GM19467 (cell line): ENCODE data around the gene CROCC.
"Not testable (repeated sequence)": the region's sequence is repeated elsewhere in the genome, so short reads cannot be mapped to it uniquely, and the experiment has no call there.

Experiments used
- ATAC-seq: cut with Tn5 transposase; IDR thresholded peaks from one replicate; pipeline ENCODE4 v1.9.1; 2021; ENCODE audit warnings: mild to moderate bottlenecking, moderate library complexity; ENCODE audit not compliant: unreplicated experiment

CROCC gene

DNA sequence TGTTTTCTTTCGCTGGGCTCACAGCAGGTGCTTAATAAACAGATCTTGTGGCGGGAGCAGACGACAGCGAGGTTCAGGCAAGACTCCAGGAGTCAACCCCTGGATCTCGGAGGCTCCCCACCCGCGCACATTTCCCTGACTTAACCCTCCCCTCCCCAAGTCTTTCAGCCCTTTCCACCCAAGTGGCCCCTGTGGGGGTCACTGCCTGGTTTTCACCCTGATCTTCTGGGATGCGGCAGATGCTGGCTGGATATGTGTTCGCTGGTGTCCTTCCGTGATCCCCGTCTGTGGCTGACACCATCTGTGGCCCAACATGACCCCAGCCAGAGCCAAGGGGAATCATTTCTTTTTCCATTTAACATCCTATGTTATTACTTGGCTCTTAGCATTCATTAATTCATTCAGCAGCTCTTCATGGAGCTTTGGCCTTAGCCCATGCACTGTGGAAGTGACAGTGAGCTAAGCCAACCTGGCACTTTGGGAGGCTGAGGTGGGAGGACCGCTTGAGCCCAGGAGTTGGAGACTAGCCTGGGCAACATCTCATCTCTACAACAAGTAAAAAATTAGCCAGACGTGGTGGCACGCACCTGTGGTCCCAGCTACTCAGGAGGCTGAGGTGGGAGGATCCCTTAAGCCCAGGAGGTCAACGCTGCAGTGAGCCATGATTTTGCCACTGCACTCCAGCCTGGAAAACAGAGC is 6.7 kb upstream of the CROCC start:
- ATAC-seq, result not testable (repeated sequence)

DNA sequence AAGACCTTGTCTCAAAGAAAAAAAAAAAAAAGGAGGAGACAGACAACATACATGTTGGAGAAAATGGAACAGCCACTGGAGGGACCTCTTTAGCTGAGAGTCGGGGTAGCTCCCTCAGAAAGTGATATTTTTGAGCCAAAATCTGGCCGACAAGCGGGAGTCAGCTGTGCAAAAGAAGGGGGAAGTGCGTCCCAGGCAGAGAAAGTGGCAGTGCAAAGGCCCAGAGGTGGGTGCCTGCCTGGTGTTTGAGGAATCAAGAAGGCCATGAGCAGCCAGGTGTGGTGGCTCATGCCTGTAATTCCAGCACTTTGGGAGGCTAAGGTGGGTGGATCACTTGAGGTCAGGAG is 6.1 kb upstream of the CROCC start:
- ATAC-seq, result no peak

DNA sequence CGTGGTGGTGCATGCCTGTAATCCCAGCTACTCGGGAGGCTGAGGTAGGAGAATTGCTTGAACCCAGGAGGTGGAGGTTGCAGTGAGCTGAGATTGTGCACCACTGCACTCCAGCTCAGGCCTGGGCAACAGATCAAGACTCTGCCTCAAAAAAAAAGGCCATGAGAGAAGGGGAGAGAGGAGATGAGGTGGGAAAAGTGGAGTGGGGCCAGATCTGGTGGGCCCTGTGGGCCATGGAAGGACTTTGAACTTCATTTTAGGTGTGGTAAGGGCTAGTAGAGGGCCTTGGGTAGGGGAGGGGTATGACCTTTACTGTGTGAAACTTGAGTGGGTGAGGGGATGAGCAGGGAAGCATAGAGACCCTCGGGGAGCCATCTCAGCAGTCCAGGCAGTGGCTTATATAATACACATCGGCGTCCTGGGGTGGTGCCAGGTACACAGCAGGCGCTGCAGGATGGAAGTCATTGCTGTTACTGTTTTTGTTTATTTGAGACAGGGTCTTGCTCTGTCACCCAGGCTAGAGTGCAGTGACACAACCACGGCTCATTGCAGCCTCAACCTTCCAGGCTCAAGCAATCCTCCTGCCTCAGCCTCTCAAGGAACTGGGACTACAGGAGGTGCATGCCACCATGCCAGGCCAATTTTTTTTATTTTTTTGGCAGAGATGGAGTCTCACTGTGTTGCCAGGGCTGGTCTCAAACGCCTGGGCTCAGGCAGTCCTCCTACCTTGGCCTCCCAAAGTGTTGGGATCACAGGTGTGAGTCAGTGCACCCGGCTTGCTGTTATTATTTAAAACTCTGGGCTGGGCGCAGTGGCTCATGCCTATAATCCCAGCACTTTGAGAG is 5.5 kb upstream of the CROCC start:
- not testable (repeated sequence) for ATAC-seq

DNA sequence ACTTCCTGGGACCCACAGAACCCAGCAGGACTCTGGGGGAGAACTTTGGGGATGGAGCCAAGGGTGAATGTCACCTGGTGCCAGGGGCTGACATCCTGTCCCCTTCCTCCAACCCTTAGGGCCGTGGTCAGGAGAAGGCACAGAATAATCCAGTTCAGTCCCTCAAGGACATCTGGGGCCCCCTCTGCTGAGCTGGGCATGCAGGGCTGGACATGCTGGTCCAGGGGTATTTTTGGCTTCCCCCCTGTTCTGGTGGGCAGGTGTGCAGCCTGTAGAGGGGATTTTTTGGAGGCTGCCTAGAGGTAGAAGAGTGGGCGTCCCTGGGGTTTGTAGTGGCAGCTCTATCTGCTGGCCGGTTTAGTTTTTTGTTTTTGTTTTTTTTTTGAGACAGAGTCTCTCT is 3.4 kb upstream of the CROCC start:
- no peak for ATAC-seq

DNA sequence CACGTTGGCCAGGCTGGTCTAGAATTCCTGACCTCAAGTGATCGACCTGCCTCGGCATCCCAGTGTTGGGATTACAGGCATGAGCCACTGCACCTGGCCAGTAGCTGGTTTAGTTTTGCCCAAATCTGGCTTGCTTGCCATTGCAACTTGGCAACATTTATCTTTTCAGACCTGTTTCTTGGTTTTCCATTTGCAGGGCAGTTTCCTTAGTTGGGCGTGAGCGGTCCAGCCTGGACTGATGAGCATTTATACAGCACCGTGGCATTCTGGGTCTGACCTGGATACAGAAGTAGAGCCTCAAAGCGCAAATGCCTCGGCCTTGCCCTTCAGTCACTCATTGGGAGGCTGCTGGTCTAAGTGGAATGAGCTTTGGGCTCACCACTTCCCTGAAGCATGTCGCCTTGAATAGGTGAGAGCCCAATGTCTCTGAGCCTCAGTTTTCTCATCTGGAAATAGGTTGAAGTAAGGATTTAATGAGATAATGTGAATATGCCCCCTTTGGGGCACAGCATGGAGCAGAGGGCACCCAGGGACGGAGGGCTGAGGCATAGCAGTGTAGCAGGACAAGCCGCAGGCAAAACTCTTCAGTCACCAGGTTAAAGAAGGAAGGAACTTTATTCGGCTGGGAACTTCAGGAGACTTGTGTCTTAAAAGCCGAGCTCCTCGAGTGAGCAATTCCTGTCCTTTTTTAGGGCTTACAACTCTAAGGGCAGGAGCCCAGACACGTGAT is 2.6 kb upstream of the CROCC start:
- ATAC-seq, result not testable (repeated sequence)

DNA sequence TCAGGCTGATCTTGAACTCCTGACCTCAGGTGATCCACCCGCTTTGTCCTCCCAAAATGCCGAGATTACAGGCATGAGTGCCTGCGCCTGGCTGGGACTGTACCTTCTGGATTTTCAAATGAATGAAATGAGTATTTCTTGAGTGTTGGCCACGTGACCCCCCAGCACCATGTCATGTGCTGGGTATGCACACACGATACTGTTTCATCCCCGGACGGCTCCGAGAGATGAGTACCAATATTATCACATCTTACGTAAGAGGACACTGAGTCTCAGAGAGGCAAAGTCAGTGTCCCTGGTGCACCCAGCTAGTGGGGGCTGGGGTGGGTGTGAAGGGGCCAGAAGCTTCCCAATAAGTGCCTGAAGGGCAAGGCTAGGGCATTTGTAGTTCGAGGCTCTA is 780 bp upstream of the CROCC start:
- no peak for ATAC-seq

DNA sequence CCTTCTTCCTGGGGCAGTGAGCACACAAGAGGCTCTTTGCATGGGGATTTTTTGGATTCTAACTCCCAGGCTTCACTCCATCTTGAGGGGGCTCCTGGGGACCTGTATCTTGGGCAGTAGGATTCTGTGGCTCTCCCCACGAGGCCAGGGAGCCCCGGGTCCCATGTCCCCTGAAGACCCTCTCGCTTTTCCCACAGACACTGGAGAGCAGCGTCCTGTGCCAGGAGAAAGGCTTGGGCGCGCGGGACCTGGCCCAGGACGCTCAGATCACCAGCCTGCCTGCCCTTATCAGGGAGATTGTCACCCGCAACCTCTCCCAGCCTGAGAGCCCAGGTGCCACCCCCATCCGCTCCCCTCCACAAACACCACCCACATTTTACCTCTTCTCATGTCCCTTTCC is 735 bp downstream of the CROCC start:
- no peak for ATAC-seq

DNA sequence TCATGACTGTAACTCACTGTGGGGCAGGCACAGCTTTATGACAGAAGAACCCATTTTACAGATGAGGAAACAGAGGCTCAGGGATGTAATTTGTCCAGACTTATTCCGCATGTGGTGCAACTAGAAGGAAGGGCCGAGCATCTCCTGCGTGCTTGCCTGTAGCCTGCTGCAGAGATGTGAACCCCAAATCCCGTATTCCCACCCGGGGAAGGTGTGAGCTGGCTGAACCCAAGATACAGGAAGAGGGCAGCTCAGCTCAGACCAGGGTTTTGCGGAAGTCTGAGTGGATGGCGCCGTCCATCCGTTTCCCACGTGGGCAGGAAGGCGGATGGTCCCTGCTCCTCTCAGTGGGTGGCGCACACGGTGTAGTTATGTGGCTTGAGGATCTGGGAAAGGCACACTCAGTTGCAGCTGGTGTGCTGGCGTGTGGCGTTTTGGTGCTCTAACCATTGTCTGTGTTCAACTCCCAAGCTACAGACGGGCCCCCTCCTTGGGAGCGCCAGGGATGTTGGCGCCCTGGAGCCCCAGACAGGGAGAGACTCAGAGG is 1.2 kb downstream of the CROCC start:
- ATAC-seq, result no peak

DNA sequence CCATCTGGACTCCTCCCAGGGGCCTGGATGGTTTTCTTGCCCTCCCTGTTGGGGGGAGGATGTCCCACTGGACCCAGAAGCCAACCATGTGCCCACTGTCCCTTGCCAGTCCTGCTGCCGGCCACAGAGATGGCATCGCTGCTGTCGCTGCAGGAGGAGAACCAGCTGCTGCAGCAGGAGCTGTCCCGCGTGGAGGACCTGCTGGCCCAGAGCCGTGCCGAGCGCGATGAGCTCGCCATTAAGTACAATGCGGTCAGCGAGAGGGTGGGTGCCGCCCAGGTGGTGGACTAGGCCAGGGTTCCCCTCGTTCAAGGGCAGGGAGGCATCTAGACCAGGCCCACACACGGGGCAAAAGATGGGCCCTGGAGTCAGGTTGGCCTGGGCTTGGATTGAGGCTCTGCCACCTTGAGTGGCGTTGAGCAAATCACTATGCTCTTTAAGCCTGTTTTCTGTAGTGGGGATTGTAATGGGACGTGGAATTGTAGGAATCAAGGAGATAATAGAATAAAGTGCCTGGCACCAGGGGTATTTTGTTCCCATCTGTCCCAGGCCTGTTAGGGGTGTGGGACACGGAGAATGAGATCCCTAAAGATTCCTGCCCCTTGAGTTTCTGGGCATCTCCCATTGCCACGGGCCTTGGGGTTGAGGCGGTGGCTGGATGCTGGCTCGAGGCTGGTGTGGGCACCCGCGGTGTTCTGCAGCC is 2.6 kb downstream of the CROCC start:
- no peak for ATAC-seq

DNA sequence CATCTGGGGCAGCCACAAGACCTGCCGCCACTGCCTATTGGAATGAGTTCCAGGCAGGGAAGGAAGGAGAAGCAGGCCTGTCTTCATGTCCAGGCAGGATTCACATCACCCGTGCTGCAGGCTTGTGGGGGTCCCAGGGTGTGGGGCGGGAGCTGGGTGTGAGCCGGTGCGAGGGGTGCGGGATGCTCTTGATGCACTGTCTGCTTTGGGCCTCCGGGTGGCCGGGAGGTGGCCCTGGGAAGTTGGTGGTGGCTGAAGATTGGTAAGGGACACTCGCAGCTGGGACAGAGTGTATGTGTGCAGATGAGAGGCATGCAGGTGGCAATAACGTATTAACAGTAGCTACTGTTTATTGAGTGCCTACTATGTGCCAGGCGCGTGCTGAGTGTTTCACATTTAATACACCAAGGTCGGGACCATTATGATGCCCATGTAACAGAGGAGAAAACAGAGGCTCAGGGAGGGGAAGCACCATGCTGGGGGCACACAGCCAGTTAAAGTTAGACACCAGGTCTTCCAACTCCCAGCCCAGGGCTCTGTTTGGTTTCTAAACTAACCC is 3.3 kb downstream of the CROCC start:
- ATAC-seq, result no peak

DNA sequence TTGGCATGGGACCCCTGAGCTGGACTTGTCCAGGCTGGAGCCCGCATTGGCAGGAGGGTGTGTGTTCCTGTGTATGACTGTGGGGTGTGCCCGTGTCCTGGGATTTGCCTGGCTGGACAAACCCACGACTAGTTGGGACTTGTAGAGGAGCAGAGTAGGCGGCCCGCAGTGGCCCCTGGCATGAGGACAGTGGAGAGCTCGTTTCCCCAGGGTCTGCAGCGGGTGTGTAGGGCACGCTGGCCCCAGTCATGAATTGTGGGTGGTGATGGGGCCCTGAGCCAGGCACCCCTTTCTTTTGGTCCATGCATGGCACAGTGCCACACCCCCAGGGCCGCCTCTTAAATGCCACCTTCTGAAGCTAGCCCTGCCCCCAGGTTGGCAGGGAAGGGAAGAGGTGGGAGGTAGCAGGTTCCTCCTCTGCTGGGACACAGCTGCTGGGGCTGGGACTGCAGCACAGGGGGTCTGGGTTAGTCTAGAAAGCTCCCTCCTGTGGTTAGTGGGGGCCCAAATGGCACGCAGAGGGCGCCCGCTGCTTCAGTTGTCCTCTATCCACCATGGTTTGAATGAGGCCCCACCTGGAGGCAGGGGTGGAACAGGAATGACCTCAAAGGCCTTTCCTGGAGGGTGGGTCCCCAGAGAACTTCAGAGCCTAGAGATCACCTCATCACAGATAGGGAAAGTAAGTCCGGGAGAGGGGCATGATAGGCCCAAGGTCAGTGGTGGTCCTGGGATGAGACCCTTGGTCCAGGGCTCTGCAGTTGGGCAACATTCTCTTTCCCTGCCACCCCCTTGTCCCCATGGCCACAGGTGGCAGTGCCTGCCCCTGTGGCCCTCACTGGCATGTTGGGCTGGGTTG is 4.1 kb downstream of the CROCC start:
- ATAC-seq, result no peak

DNA sequence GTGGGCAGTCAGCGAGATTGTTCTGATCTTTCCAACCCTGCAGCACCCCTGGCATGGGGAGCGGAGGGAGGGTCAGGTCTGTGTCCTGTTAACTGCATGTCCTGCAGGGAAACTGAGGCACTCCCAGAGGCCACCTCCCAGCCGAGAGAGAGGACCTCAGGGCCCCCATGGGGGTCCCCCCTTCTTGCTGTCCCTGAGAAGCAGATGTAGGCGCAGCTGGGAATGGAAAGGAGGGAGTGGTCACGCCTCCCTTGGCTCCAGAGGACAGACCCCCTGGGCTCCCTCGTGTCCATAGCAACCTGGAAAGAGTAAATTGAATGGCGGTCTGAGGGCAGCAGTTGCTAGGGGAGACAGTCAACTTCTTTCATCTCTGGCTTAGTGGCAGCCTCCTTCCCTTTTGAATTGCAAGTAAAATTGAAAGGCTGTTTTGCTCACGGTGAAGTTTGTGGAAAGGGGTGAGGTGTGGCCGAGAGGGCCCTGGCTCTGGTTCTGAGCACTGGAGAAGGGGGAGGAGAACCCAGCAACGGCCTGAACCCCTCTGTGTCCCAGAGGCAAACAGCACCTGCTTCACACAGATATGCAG is 4.9 kb downstream of the CROCC start:
- ATAC-seq, result no peak

DNA sequence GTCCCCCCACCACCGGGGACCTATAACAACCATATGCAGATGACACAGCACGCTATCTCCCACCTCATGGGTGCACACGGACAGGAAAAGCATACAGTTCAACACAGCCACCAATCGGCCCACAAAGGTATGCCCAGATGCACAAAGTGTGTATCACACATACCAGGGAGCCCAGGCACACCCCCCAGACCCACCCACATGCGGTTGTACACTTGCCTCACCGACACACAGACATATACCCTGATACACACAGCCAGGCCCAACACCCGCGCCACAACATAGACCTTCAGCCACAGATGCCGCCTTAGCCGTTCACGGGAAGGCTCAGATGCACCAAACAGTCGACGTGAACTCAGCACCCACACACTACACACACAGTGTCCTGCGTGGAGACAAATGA is 5.5 kb downstream of the CROCC start:
- ATAC-seq, result no peak

DNA sequence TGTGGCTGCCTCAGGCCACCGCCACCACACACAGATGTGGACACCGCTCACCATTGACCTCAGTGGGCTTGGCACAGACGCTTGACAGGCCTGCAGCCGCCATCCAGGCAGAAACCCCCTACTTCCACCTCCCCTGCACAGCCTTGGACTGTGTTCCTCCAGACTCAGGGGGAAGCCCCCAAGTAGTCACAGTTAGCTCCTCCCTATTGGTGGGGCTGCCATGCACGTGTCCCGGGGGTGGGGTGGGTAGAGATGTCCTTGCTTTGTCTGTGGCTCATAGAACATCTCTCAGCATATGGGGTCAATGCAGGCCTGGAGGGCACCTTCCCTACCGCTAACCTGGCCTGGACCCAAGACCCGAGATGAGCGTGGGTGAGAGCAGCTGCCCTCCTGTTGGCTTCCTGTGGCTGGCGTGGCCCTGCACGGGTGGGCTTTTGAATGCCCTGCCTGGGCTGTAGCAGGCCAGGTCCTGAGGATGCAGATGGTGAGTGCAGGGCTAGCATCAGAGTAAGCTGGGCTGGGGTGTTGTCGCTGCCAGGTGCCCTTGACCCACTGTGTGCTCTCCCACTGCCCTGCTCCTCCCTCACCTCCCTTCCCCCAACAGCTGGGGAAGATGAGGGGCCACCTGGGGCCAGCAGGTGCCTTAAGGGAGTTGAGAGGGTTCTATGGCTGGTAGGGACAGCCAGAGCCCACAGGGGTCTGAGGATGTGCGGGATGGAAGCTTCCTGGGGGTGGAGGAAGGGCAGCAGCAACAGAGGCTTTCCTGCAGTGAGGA is 6.2 kb downstream of the CROCC start:
- no peak for ATAC-seq

DNA sequence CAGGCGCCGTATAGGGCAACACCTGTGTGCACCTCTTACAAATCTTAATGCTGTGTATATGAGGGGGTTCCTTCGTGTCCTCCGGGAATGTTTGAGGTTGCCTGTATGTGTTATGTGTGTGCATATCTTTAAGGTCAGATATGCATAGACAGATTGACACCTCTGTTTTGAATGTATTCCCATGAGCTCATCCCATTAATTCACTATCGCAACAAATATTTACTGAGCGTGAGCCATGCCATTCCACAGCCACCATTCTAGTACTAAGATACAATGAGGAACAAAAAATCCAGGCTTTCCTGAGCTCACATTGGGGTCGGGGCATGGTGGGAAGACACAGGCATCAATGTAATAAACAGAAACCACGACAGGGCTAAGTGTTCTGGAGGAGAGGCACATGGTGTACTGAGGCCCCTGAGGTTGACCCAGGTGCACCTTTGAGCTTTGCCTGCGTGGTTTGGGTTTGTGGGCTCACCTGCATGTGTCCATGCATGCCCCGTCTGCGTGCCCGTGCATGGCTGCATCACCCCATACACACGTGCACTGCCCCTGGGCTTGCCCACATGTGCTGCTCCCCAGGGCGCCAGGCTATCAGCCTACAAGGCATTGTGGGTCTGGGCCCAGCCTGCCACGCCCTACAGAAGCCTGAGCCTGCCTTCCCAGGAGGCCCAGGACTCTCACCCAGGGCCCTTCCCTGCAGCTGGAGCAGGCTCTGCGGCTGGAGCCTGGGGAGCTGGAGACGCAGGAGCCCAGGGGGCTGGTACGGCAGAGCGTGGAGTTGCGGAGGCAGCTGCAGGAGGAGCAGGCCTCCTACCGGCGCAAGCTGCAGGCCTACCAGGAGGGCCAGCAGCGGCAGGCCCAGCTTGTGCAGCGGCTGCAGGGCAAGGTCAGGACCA is 7.7 kb downstream of the CROCC start:
- ATAC-seq, result not testable (repeated sequence)

DNA sequence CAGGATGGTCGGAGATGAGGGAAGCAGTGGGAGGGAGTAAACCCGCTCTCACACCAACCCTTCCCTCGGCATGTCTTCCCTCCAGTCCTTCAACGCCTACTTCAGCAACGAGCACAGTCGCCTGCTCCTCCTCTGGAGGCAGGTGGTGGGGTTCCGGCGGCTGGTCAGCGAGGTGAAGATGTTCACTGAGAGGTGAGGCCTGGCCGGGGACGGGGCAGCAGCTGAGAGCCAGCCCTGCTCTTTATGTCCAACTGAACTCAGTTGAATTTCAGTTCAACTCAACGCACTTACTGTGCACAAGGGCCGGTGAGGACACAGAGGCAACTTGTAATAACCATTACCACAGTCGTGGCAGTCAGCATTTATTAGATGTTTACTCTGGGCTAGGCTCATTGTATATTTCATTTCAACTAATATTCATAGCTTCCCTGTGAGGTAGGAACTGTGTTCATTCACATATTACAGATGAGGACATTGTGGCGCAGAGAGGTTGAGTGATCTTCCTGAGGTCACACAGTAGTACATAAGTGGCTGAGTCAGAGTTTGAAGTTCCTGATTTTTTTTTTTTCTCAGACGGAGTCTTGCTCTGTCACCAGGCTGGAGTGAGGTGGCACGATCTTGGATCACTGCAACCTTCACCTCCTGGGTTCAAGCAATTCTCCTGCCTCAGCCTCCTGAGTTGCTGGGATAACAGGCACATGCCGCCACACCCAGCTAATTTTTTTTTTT is 9.6 kb downstream of the CROCC start:
- ATAC-seq, result not testable (repeated sequence)

DNA sequence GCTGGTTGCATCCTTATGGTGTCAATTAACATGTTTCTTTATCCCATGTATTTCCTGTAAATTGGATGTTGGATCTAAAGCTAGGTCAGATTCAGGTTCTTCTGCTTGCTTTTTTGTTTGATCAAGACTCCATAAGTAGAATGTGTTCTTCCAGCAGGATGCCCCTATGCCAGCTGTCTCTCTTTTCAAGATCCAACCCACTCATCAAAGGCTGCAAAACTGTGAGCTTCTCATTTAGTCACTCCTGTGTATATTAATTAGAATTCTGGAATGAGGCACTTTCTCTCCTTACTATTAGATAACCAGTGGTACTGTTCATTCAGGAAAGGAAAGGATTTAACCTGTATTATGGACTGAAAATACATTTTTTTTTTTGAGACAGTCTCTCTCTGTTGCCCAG is 12.2 kb downstream of the CROCC start:
- not testable (repeated sequence) for ATAC-seq
